Measurements from ENCODE around the gene RNASEH1. TPM values are rescaled to one million over a fixed set of nuclear protein-coding genes. Genes with fewer than 3 reads are reported as not detected.

Gene RNASEH1, protein sequence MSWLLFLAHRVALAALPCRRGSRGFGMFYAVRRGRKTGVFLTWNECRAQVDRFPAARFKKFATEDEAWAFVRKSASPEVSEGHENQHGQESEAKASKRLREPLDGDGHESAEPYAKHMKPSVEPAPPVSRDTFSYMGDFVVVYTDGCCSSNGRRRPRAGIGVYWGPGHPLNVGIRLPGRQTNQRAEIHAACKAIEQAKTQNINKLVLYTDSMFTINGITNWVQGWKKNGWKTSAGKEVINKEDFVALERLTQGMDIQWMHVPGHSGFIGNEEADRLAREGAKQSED
- total RNA-seq (2016; rRNA removed; fragmentation: Illumina TruSeq; extraction: Trizol) = 57.2 and 57.4 TPM in 2 replicates
- 73.8 and 75.1 TPM in 2 replicates for total RNA-seq (2016; cell fraction: cytosol; rRNA removed; fragmentation: Illumina TruSeq; extraction: Trizol; ENCODE audit: low read depth)
- 56.9 and 57.3 TPM in 2 replicates for total RNA-seq (2016; cell fraction: insoluble cytoplasmic fraction; rRNA removed; fragmentation: Illumina TruSeq; extraction: Trizol)
- total RNA-seq (2016; cell fraction: membrane; rRNA removed; fragmentation: Illumina TruSeq; extraction: Trizol) = 90.4 and 92.3 TPM in 2 replicates
- 37.2 and 39.3 TPM in 2 replicates for total RNA-seq (2016; cell fraction: nucleus; rRNA removed; fragmentation: Illumina TruSeq; extraction: Trizol)
- 12.7 and 14.5 TPM in 2 replicates for polyA plus RNA-seq (2011; rRNA removed)
- polyA plus RNA-seq (2011; cell fraction: cytosol; rRNA removed) = 12.8 and 14.0 TPM in 2 replicates
- 10.4 and 11.6 TPM in 2 replicates for polyA plus RNA-seq (2011; cell fraction: nucleus; rRNA removed)
- polyA plus RNA-seq (2012) = 21.0 and 21.2 TPM in 2 replicates
- 75.3 and 82.0 TPM in 2 replicates for polyA plus RNA-seq (2016; cell fraction: cytosol; fragmentation: Illumina TruSeq; extraction: Trizol; ENCODE audit: low read depth)
- polyA plus RNA-seq (2016; cell fraction: insoluble cytoplasmic fraction; fragmentation: Illumina TruSeq; extraction: Trizol; ENCODE audit: low read depth) = 46.3 and 47.8 TPM in 2 replicates
- 68.9 and 69.5 TPM in 2 replicates for polyA plus RNA-seq (2016; cell fraction: membrane; fragmentation: Illumina TruSeq; extraction: Trizol; ENCODE audit: low read depth)
- 43.7 and 45.2 TPM in 2 replicates for polyA plus RNA-seq (2016; cell fraction: nucleus; fragmentation: Illumina TruSeq; extraction: Trizol; ENCODE audit: insufficient read depth, low read depth)
- polyA minus RNA-seq (2011; rRNA and poly(A)+ RNA removed; ENCODE audit: low replicate concordance) = 10.4 and 15.6 TPM in 2 replicates
- 11.1 and 12.0 TPM in 2 replicates for polyA minus RNA-seq (2011; cell fraction: cytosol; rRNA and poly(A)+ RNA removed)
- polyA minus RNA-seq (2011; cell fraction: nucleus; rRNA and poly(A)+ RNA removed) = 17.3 and 19.1 TPM in 2 replicates
- Bru-seq, nascent RNA = percentile 94 among the genes with signal in this experiment
- BruChase-seq, experiment 1, labeled RNA remaining after a 6-hour chase = percentile 91 among the genes with signal in this experiment
- BruChase-seq, experiment 2, labeled RNA remaining after a 2-hour chase = percentile 90 among the genes with signal in this experiment
- long read RNA-seq, experiment 1, transcript RNASEH1-201 (8 exons, 1,887 nt) = major isoform, 121 of 138 reads
- long read RNA-seq, experiment 1, partial matches to known transcripts = 7 of 138 reads
- long read RNA-seq, experiment 1, other reads (novel, unspliced or antisense) = 9 of 138 reads
- long read RNA-seq, experiment 2, transcript RNASEH1-201 (8 exons, 1,887 nt) = major isoform, 46 of 75 reads
- long read RNA-seq, experiment 2, partial matches to known transcripts = 20 of 75 reads
- long read RNA-seq, experiment 2, other reads (novel, unspliced or antisense) = 9 of 75 reads

DNA sequence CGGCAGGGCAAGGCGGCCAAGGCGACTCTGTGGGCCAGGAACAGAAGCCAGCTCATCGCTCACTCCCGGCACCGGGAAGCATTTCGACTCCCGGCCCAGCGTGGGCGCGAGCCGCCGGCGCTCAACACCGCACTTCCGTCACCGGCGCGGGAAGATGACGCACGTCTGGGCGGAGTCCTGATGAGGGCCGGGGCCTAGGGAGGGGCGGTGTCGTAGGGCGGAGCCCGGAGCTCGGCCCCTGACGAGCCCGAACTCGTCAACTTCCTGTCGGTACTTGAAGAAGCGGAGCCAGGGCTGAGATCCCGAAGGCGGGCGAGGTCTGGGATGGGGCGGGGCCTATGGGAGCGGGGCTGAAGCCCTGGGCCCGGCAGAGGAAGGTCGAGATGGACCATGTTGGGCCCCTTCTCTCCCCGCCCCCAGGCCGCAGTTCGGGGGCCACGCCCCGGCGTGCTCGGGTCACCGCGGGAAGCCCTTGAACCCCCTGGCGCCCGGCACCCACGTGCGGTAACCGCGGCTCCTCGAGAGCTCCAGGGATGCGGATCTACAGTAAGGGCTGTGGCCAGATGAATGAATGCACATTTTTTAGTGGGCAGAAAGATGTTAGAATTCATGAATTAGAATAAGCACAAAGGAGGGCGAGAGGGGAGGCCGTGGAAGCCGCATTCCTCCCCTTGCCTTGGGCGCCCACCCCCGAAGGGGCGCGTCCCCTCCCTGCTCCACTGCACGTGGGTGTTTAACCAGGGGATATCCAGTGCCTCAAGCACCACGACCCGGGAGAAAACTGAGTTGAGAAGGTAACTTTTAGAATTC, at the start of gene RNASEH1:
RNASEH1 (minus strand) TSS at position 129 of the 810 bp plus-strand sequence; CDS start at position 56, 73 bp downstream.
- 1% methylated on average over 58 of the region's 67 CpGs for WGBS (ENCODE audit: low lambda C conversion rate)
- H2AFZ ChIP-seq (ENCODE audit: low read length) = no peak within 1 kb of the TSS
- H4K20me1 ChIP-seq (ENCODE audit: insufficient read depth, low read length) = no peaks in the 10 kb centered on the region
- intact Hi-C loops (cut with micrococcal nuclease; ENCODE audit: unreplicated experiment) = loop anchor here (1.0 to 5.0 kb wide), 4 partner anchors 17 to 94 kb away; partner anchors contain the start of genes ADI1 and RPS7
- H3K4me3 ChIP-seq (replicated peaks in 1 of 3; ENCODE audit: insufficient read depth in 1 of 3, low read depth in 2 of 3, low read length in 3 of 3) = peak within 1 kb of the TSS; percentile 85 to 92 (median 89)
- POLR2A ChIA-PET = interaction anchor here (0.7 to 3.9 kb wide), 38 partner anchors 9 to 181 kb away, joined by 3 to 71 read pairs (median 6); partner anchors contain the start of genes ADI1, EIPR1, RPS7 and TRAPPC12
- DNase-seq (ENCODE audit: low spot score) = peak; percentile 99
- H3K36me3 ChIP-seq (replicated peaks in 1 of 2; ENCODE audit: control insufficient read depth in 1 of 2, insufficient read depth in 2 of 2, low read length in 2 of 2) = peaks cover 12 to 33% of the 10 kb centered on the region in 2 experiments
- CTCF ChIA-PET (ENCODE audit: low intra/inter-chr PET ratio, low total read pairs) = no interaction called here
- in situ Hi-C loops (cut with HindIII; ENCODE audit: extremely low pct_ligation_motif_present, low pct_unique_long_range_greater_than_20kb) = no loop called here
- peak within 1 kb of the TSS; percentile 80 for H3K4me2 ChIP-seq (ENCODE audit: low read depth, low read length)
- ATAC-seq = peak; percentile 98
- TSS peak; percentile 83 for BruUV-seq (replicated peaks)
- H3K4me1 ChIP-seq (ENCODE audit: insufficient read depth, low read length) = peaks cover 25% of the 10 kb centered on the region
- peaks cover 37% of the 10 kb centered on the region for H3K79me2 ChIP-seq (ENCODE audit: insufficient read depth, low read length)
- no peaks in the 10 kb centered on the region; a peak in 1 of 5 replicates for H3K27me3 ChIP-seq (ENCODE audit: control insufficient read depth in 1 of 2, insufficient read depth in 2 of 2, low read length in 2 of 2)
- peak; percentile 62 for FAIRE-seq
- no peaks in the 10 kb centered on the region for H3K9me3 ChIP-seq (ENCODE audit: low read length)
- H3K27ac ChIP-seq (ENCODE audit: extremely low read length, insufficient read depth, low read length) = peak within 1 kb of the TSS; percentile 93
- peak within 1 kb of the TSS; percentile 98 for H3K9ac ChIP-seq (ENCODE audit: insufficient read depth, low read depth, low read length)
- TF ChIP-seq RBM39 (IDR thresholded peaks at IDR 0.05; ENCODE audit: low read depth, low read length, poor library complexity, severe bottlenecking) (peak; percentile 87), RBFOX2 (IDR thresholded peaks at IDR 0.05; ENCODE audit: low read depth, low read length) (peak; percentile 99), ZFYVE20 (CRISPR knock-in tag; IDR thresholded peaks at IDR 0.05; ENCODE audit: borderline replicate concordance, low read depth) (peak; percentile 78; the same call in 1 of the 2 replicates), XRCC5 (optimal IDR thresholded peaks at IDR 0.05; ENCODE audit: low read length) (peak; percentile 26), HNRNPUL1 (IDR thresholded peaks at IDR 0.05; ENCODE audit: low read depth, low read length) (peak; percentile 71; the same call in 1 of the 2 replicates), ZNF17 (CRISPR knock-in tag; IDR thresholded peaks at IDR 0.05) (no peak), RFXAP (CRISPR knock-in tag; IDR thresholded peaks at IDR 0.05; ENCODE audit: borderline replicate concordance) (peak; percentile 94)
- TF ChIP-seq, protein P1, sequence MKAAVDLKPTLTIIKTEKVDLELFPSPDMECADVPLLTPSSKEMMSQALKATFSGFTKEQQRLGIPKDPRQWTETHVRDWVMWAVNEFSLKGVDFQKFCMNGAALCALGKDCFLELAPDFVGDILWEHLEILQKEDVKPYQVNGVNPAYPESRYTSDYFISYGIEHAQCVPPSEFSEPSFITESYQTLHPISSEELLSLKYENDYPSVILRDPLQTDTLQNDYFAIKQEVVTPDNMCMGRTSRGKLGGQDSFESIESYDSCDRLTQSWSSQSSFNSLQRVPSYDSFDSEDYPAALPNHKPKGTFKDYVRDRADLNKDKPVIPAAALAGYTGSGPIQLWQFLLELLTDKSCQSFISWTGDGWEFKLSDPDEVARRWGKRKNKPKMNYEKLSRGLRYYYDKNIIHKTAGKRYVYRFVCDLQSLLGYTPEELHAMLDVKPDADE (CRISPR knock-in tag; IDR thresholded peaks at IDR 0.05) = peak; percentile 93; the same call in 1 of the 2 replicates
- TF ChIP-seq, protein P2, sequence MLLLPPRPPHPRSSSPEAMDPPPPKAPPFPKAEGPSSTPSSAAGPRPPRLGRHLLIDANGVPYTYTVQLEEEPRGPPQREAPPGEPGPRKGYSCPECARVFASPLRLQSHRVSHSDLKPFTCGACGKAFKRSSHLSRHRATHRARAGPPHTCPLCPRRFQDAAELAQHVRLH (CRISPR knock-in tag; IDR thresholded peaks at IDR 0.05; ENCODE audit: borderline replicate concordance, low read depth) = peak; percentile 91; the same call in 1 of the 2 replicates
- TF ChIP-seq, protein P3, sequence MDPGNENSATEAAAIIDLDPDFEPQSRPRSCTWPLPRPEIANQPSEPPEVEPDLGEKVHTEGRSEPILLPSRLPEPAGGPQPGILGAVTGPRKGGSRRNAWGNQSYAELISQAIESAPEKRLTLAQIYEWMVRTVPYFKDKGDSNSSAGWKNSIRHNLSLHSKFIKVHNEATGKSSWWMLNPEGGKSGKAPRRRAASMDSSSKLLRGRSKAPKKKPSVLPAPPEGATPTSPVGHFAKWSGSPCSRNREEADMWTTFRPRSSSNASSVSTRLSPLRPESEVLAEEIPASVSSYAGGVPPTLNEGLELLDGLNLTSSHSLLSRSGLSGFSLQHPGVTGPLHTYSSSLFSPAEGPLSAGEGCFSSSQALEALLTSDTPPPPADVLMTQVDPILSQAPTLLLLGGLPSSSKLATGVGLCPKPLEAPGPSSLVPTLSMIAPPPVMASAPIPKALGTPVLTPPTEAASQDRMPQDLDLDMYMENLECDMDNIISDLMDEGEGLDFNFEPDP (CRISPR knock-in tag; conservative IDR thresholded peaks at IDR 0.05) = 0 out of 2 replicates have a peak, but pooled peaks have one; percentile 90
- TF ChIP-seq, protein P4, sequence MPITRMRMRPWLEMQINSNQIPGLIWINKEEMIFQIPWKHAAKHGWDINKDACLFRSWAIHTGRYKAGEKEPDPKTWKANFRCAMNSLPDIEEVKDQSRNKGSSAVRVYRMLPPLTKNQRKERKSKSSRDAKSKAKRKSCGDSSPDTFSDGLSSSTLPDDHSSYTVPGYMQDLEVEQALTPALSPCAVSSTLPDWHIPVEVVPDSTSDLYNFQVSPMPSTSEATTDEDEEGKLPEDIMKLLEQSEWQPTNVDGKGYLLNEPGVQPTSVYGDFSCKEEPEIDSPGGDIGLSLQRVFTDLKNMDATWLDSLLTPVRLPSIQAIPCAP (CRISPR knock-in tag; IDR thresholded peaks at IDR 0.05; ENCODE audit: low read depth) = peak; percentile 71

All from HepG2 (cell line).